HCT116 (cell line): ENCODE results near the gene ZNF398. TPM values are rescaled to one million over a fixed set of nuclear protein-coding genes. Genes with fewer than 3 reads are reported as not detected.

Experiments
- ATAC-seq: fragments of 200-7000 bp; cut with Tn5 transposase; 2 replicates; pipeline ENCODE4 v1.9.1; 2020; ENCODE audit warnings: mild to moderate bottlenecking, moderate library complexity
- BruUV-seq: library from RNA; stranded (reverse); fragments of 400-500 nt; replicated peaks from 2 replicates; lab custom pipeline; 2021; lab: Mats Ljungman, UMichigan
- CTCF ChIA-PET: fragments of 300-600 bp; sonication (Branson Sonifier 250); formaldehyde crosslinking; loops from one replicate; lab custom pipeline; 2021; ENCODE audit warnings: antibody characterized with exemption; lab: Charles Lee
- POLR2A ChIA-PET: fragments of 300-600, 350-600 bp; sonication (Branson Sonifier 250); formaldehyde crosslinking; loops from one replicate; lab custom pipeline; 2021; ENCODE audit warnings: antibody characterized with exemption; lab: Charles Lee
- RAD21 ChIA-PET, 2 experiments: fragments of 300-600 bp; sonication (Branson Sonifier 250); formaldehyde crosslinking; loops; one replicate each; lab custom pipeline; 2023; ENCODE audit warnings: low total read pairs in 2 of 2; ENCODE audit not compliant: uncharacterized antibody in 2 of 2, unreplicated experiment in 2 of 2, low non-redundant PET in 1 of 2; lab: Charles Lee
- DNase-seq: peaks from one replicate; pipeline ENCODE4 v3.0.0-alpha.2; 2010; ENCODE audit warnings: low read depth, low spot score
- H2AFZ ChIP-seq: fragments of 200-600 bp; shearing (Covaris generic), sonication (generic); 2 replicates; pipeline ENCODE4 v1.6.1; 2017; ENCODE audit warnings: low read depth, mixed run types, mixed read lengths, antibody characterized with exemption, low read length; ENCODE audit not compliant: poor library complexity, severe bottlenecking
- H3K27ac ChIP-seq: 2 replicates; pipeline ENCODE4 v1.5.1; 2012; ENCODE audit warnings: low read depth, low read length
- H3K27me3 ChIP-seq: fragments of 200-600 bp; sonication (generic); 2 replicates; pipeline ENCODE4 v1.6.1; 2016; ENCODE audit warnings: mixed run types, low read length, mixed read lengths; ENCODE audit not compliant: insufficient read depth
- H3K36me3 ChIP-seq, 2 experiments: fragments of 200-500 bp in 1 of 2; fragments of 200-600 bp in 1 of 2; sonication (Bioruptor generic) in 1 of 2; sonication (generic) in 1 of 2; 2 replicates each; pipeline versions ENCODE4 v1.5.1 to v1.6.1; 2014 to 2016; ENCODE audit warnings: low read length in 2 of 2, inconsistent platforms in 1 of 2, mixed read lengths in 1 of 2, mixed run types in 1 of 2; ENCODE audit not compliant: insufficient read depth in 2 of 2, control insufficient read depth in 1 of 2
- H3K4me1 ChIP-seq, 2 experiments: fragments of 200-600 bp in 1 of 2; sonication (generic) in 1 of 2; 2 replicates each; pipeline versions ENCODE4 v1.5.1 to v1.6.1; 2012 to 2017; ENCODE audit warnings: low read length in 2 of 2, inconsistent platforms in 1 of 2, mild to moderate bottlenecking in 1 of 2, mixed read lengths in 1 of 2, mixed run types in 1 of 2, moderate library complexity in 1 of 2; ENCODE audit not compliant: insufficient read depth in 2 of 2, control insufficient read depth in 1 of 2
- H3K4me2 ChIP-seq: fragments of 200-600 bp; sonication (generic); 2 replicates; pipeline ENCODE4 v1.6.1; 2017; ENCODE audit warnings: mixed run types, low read length, mixed read lengths
- H3K4me3 ChIP-seq, 2 experiments: fragments of 200-600 bp in 1 of 2; sonication (generic) in 1 of 2; replicated peaks in 1 of 2; 2 replicates each; pipeline ENCODE4 v1.5.1; 2011 to 2016; ENCODE audit warnings: low read length in 2 of 2, control low read depth in 1 of 2, low read depth in 1 of 2, mild to moderate bottlenecking in 1 of 2, mixed read lengths in 1 of 2, mixed run types in 1 of 2
- H3K79me2 ChIP-seq: fragments of 200-600 bp; sonication (generic); 2 replicates; pipeline ENCODE4 v1.6.1; 2017; ENCODE audit warnings: mild to moderate bottlenecking, mixed run types, low read length, moderate library complexity, mixed read lengths; ENCODE audit not compliant: insufficient read depth
- H3K9ac ChIP-seq: fragments of 200-600 bp; sonication (generic); 2 replicates; pipeline ENCODE4 v1.6.1; 2016; ENCODE audit warnings: low read length, mixed read lengths
- H3K9me2 ChIP-seq: fragments of 200-600 bp; sonication (generic), shearing (Covaris generic); 2 replicates; pipeline ENCODE4 v1.6.1; 2017; ENCODE audit warnings: mixed run types, mild to moderate bottlenecking, moderate library complexity; ENCODE audit not compliant: insufficient read depth
- H3K9me3 ChIP-seq, 2 experiments: fragments of 200-500 bp in 1 of 2; fragments of 200-600 bp in 1 of 2; sonication (Bioruptor generic) in 1 of 2; sonication (generic) in 1 of 2; 2 replicates each; pipeline ENCODE4 v1.6.1; 2014 to 2017; ENCODE audit warnings: low read length in 2 of 2, mixed read lengths in 2 of 2, inconsistent platforms in 1 of 2, low read depth in 1 of 2, mild to moderate bottlenecking in 1 of 2, mixed run types in 1 of 2, moderate library complexity in 1 of 2; ENCODE audit not compliant: control insufficient read depth in 1 of 2, insufficient read depth in 1 of 2
- H4K20me1 ChIP-seq: fragments of 200-600 bp; sonication (generic), shearing (Covaris generic); 2 replicates; pipeline ENCODE4 v1.6.1; 2017; ENCODE audit warnings: mixed run types, mild to moderate bottlenecking, moderate library complexity; ENCODE audit not compliant: insufficient read depth
- EGR1 ChIP-seq: IDR thresholded peaks from 2 replicates; pipeline ENCODE4 v1.6.1; 2012; ENCODE audit warnings: low read depth
- ELF1 ChIP-seq: IDR thresholded peaks from 2 replicates; pipeline ENCODE4 v1.6.1; 2012; ENCODE audit warnings: low read depth, borderline replicate concordance
- EZH2phosphoT487 ChIP-seq: fragments of 200-600 bp; IDR thresholded peaks from 2 replicates; pipeline ENCODE4 v1.6.1; 2018; ENCODE audit warnings: antibody characterized with exemption, borderline replicate concordance
- FOSL1 ChIP-seq: IDR thresholded peaks from 2 replicates; pipeline ENCODE4 v1.6.1; 2012; ENCODE audit warnings: low read depth
- JUND ChIP-seq: IDR thresholded peaks from 2 replicates; pipeline ENCODE4 v1.6.1; 2012
- POLR2A ChIP-seq: IDR thresholded peaks from 2 replicates; pipeline ENCODE4 v1.7.0; 2011; ENCODE audit warnings: borderline replicate concordance; ENCODE audit not compliant: insufficient read depth, insufficient read length; ENCODE audit errors: extremely low read depth
- POLR2AphosphoS5 ChIP-seq: IDR thresholded peaks from 2 replicates; pipeline ENCODE4 v1.6.1; 2011; ENCODE audit warnings: mild to moderate bottlenecking, low read depth, low read length, moderate library complexity
- RAD21 ChIP-seq: IDR thresholded peaks from 2 replicates; pipeline ENCODE4 v1.6.1; 2012; ENCODE audit warnings: low read depth, mild to moderate bottlenecking
- SIN3A ChIP-seq: IDR thresholded peaks from 2 replicates; pipeline ENCODE4 v1.6.1; 2012; ENCODE audit warnings: low read depth
- SRF ChIP-seq: IDR thresholded peaks from 2 replicates; pipeline ENCODE4 v1.6.1; 2012; ENCODE audit warnings: low read depth
- YY1 ChIP-seq: IDR thresholded peaks from 2 replicates; pipeline ENCODE4 v1.6.1; 2011; ENCODE audit warnings: low read length, low read depth, moderate library complexity, mild to moderate bottlenecking; ENCODE audit not compliant: insufficient replicate concordance; ENCODE audit errors: extremely low read depth
- ZNF274 ChIP-seq: fragments of 200-500 bp; sonication (Bioruptor generic); IDR thresholded peaks from 2 replicates; pipeline ENCODE4 v1.6.1; 2014; ENCODE audit warnings: mild to moderate bottlenecking, low read depth, low read length, inconsistent platforms
- intact Hi-C: fragments of 100-400 bp; cut with micrococcal nuclease; formaldehyde crosslinking; loops from 2 replicates; pipeline ENCODE4 v1.10.0; 2022
- total RNA-seq: library from RNA; stranded (reverse); gene quantifications from one replicate; pipeline ENCODE4 v1.2.1, GENCODE V29; 2021; ENCODE audit not compliant: unreplicated experiment
- TF ChIP-seq, protein P1 (sequence below), 3 experiments: fragments of 200-600 bp in 1 of 3; sonication (generic) in 1 of 3; IDR thresholded peaks in 2 of 3; conservative IDR thresholded peaks in 1 of 3; 2 replicates each; pipeline ENCODE4 v1.5.1; 2012 to 2017; ENCODE audit warnings: low read depth in 2 of 3, low read length in 2 of 3, antibody characterized with exemption in 1 of 3, borderline replicate concordance in 1 of 3, control low read depth in 1 of 3, mild to moderate bottlenecking in 1 of 3, mixed read lengths in 1 of 3, mixed run types in 1 of 3, moderate library complexity in 1 of 3; ENCODE audit not compliant: insufficient read depth in 1 of 3
- TF ChIP-seq, protein P2 (sequence below): IDR thresholded peaks from 2 replicates; pipeline ENCODE4 v1.6.1; 2012; ENCODE audit warnings: low read depth

The ZNF398 gene
- total RNA-seq, 1 experiment from 2014 or later: 14.1 TPM

DNA sequence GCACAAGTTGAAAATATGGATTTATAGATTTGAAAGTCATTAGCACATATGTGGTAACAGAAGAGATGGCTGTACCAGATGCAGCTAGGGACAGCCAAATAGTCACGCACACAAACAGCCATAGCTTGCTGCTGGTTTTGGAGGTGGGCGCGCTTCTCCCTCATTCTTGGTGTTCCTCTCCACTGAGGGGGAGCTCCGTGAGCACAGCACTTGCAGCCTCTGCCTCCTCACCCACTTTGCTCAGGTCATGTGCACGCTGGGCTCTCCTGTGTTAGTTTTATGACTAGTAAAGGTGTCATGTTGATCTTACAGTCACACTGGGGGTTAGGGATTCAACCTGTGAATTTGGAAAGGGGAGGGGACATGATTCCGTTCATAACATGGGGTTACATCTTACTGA is 48.2 kb upstream of the ZNF398 start (continued):
- TF ChIP-seq, protein P1, sequence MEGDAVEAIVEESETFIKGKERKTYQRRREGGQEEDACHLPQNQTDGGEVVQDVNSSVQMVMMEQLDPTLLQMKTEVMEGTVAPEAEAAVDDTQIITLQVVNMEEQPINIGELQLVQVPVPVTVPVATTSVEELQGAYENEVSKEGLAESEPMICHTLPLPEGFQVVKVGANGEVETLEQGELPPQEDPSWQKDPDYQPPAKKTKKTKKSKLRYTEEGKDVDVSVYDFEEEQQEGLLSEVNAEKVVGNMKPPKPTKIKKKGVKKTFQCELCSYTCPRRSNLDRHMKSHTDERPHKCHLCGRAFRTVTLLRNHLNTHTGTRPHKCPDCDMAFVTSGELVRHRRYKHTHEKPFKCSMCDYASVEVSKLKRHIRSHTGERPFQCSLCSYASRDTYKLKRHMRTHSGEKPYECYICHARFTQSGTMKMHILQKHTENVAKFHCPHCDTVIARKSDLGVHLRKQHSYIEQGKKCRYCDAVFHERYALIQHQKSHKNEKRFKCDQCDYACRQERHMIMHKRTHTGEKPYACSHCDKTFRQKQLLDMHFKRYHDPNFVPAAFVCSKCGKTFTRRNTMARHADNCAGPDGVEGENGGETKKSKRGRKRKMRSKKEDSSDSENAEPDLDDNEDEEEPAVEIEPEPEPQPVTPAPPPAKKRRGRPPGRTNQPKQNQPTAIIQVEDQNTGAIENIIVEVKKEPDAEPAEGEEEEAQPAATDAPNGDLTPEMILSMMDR (IDR thresholded peaks at IDR 0.05 in 2 of 3, conservative IDR thresholded peaks at IDR 0.05 in 1 of 3; ENCODE audit: borderline replicate concordance in 1 of 3, insufficient read depth in 1 of 3, low read depth in 2 of 3, low read length in 2 of 3): no peak
- TF ChIP-seq EGR1 (no peak), POLR2AphosphoS5 (no peak), JUND (no peak), SRF (no peak), POLR2A (no peak), EZH2phosphoT487 (no peak), SIN3A (no peak)

DNA sequence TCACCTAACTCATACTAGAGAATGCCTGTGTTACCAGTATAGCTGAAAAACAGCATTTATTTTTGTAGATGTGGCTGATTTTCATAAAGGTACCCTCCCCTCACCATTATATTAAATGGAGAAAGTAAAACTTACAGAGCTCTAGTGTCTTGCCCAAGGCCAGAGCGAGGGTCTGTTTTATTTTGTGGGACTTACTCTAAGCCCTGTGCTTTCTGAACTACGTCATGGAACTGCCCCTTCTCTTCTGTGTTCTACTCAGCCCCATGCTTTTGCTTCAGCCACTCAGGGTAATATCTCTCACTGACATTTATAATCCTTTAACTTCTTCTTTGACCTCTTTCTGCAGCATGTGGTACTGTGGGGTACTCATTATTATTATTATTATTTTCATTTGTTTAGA is 46.4 kb upstream of the ZNF398 start:
- ChIA-PET CTCF (no interaction called here), POLR2A (no interaction called here), RAD21 (no interaction called here)
- H3K9me2 ChIP-seq: no peaks in the 10 kb centered on the region
- H2AFZ ChIP-seq: no peak overlapping the region
- H3K27ac ChIP-seq: no peak overlapping the region
- TF ChIP-seq RAD21: no peak
- no peak for TF ChIP-seq SRF
- TF ChIP-seq FOSL1: no peak
- TF ChIP-seq YY1: no peak
- TF ChIP-seq, protein P2, sequence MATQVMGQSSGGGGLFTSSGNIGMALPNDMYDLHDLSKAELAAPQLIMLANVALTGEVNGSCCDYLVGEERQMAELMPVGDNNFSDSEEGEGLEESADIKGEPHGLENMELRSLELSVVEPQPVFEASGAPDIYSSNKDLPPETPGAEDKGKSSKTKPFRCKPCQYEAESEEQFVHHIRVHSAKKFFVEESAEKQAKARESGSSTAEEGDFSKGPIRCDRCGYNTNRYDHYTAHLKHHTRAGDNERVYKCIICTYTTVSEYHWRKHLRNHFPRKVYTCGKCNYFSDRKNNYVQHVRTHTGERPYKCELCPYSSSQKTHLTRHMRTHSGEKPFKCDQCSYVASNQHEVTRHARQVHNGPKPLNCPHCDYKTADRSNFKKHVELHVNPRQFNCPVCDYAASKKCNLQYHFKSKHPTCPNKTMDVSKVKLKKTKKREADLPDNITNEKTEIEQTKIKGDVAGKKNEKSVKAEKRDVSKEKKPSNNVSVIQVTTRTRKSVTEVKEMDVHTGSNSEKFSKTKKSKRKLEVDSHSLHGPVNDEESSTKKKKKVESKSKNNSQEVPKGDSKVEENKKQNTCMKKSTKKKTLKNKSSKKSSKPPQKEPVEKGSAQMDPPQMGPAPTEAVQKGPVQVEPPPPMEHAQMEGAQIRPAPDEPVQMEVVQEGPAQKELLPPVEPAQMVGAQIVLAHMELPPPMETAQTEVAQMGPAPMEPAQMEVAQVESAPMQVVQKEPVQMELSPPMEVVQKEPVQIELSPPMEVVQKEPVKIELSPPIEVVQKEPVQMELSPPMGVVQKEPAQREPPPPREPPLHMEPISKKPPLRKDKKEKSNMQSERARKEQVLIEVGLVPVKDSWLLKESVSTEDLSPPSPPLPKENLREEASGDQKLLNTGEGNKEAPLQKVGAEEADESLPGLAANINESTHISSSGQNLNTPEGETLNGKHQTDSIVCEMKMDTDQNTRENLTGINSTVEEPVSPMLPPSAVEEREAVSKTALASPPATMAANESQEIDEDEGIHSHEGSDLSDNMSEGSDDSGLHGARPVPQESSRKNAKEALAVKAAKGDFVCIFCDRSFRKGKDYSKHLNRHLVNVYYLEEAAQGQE: no peak
- TF ChIP-seq ELF1: no peak
- no peak for TF ChIP-seq ZNF274
- no peak overlapping the region for H3K4me3 ChIP-seq
- no peak overlapping the region for H3K9ac ChIP-seq
- ATAC-seq (no peak), DNase-seq (no peak)
- peaks cover 0 to 5% of the 10 kb centered on the region in 2 experiments; a peak in 1 of 4 replicates for H3K4me1 ChIP-seq
- no peaks in the 10 kb centered on the region for H4K20me1 ChIP-seq
- H3K27me3 ChIP-seq: no peaks in the 10 kb centered on the region
- BruUV-seq: no TSS peak
- no peaks in the 10 kb centered on the region for H3K36me3 ChIP-seq
- H3K79me2 ChIP-seq: no peaks in the 10 kb centered on the region
- intact Hi-C loops: no loop called here
- H3K9me3 ChIP-seq: no peaks in the 10 kb centered on the region
- H3K4me2 ChIP-seq: no peak overlapping the region
